ENCODE data around the gene C2CD4A. TPM values are rescaled to one million over a fixed set of nuclear protein-coding genes. Genes with fewer than 3 reads are reported as not detected.

C2CD4A gene
- total RNA-seq, 1 donor from 2014 or later = 0.35 TPM

GRCh38 chr15:62060113-62060895 lies 6.5 kb upstream of the C2CD4A start, which contains the start of gene VPS13C:
TSS of gene VPS13C (minus strand) at chr15:62060447. CDS start at chr15:62060374, 73 bp downstream.
- TF ChIP-seq CTCF (conservative IDR thresholded peaks at IDR 0.05; ENCODE audit: low read depth, low read length) = peak; percentile 70
- DNase-seq (ENCODE audit: low read depth) = peak; percentile 45

GRCh38 chr15:62060896-62061280 lies 5.9 kb upstream of the C2CD4A start:
- TF ChIP-seq CTCF (conservative IDR thresholded peaks at IDR 0.05; ENCODE audit: low read depth, low read length) = no peak

More at GRCh38 chr15:62060113-62060895, 6.5 kb upstream of the C2CD4A start, which contains the start of gene VPS13C:
- peak within 1 kb of the TSS; percentile 75 for H3K4me3 ChIP-seq (ENCODE audit: low read depth, low read length)

GRCh38 chr15:62063825-62064635 lies 2.7 kb upstream of the C2CD4A start:
- no peak for TF ChIP-seq CTCF (conservative IDR thresholded peaks at IDR 0.05; ENCODE audit: low read depth, low read length)
- DNase-seq (ENCODE audit: low read depth) = peak; percentile 59
- H3K4me3 ChIP-seq (ENCODE audit: low read depth, low read length) = no peak overlapping the region

More at GRCh38 chr15:62060896-62061280, 5.9 kb upstream of the C2CD4A start:
- DNase-seq (ENCODE audit: low read depth) = no peak
- H3K4me3 ChIP-seq (ENCODE audit: low read depth, low read length) = peak overlapping the region; percentile 75

GRCh38 chr15:62067448-62068044 lies 769 bp downstream of the C2CD4A start:
- peak overlapping the region; percentile 66 for H3K4me3 ChIP-seq (ENCODE audit: low read depth, low read length)
- no peak for DNase-seq (ENCODE audit: low read depth)
- TF ChIP-seq CTCF (conservative IDR thresholded peaks at IDR 0.05; ENCODE audit: low read depth, low read length) = no peak

GRCh38 chr15:62068071-62068809 lies 1.5 kb downstream of the C2CD4A start:
- DNase-seq (ENCODE audit: low read depth) = no peak
- H3K4me3 ChIP-seq (ENCODE audit: low read depth, low read length) = peak overlapping the region; percentile 48
- TF ChIP-seq CTCF (conservative IDR thresholded peaks at IDR 0.05; ENCODE audit: low read depth, low read length) = no peak

- DNase-seq (ENCODE audit: low read depth) = no peak
- H3K4me3 ChIP-seq (ENCODE audit: low read depth, low read length) = peak overlapping the region; percentile 48
- TF ChIP-seq CTCF (conservative IDR thresholded peaks at IDR 0.05; ENCODE audit: low read depth, low read length) = no peak
Measured at GRCh38 chr15:62068810-62069167, 2.0 kb downstream of the C2CD4A start.

Measured in epithelial cell of proximal tubule (primary cell).